ENCODE measurements around the gene TNKS2.

DNA sequence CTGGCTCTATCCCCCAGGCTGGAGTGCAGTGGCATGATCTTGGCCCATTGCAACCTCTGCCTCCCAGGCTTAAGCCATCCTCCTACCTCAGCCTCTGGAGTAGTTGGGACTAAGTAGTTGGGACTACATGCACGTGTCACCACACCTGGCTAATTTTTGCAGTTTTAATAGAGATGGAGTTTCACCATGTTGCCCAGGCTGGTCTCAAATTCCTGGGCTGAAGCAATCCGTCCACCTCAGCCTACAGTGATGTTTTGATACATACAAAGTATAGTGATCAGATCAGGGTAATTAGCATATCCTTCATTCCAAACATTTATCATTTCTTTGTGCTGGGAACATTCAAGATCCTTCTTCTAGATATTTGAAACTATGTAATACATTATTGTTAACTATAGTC, 22.5 kb upstream of the TNKS2 start:
- TF ChIP-seq CTCF (IDR thresholded peaks at IDR 0.05; ENCODE audit: insufficient read depth, low read length, poor library complexity, severe bottlenecking), result no peak
- TF ChIP-seq EZH2phosphoT487 (conservative IDR thresholded peaks at IDR 0.05; ENCODE audit: low read length), result no peak

Measured in SU-DHL-6 (cell line).